Measurements from ENCODE around the gene IRF1.
"Not testable (repeated sequence)": the region's sequence is repeated elsewhere in the genome, so short reads cannot be mapped to it uniquely, and the experiment has no call there.

Gene IRF1

GRCh38 chr5:132490484-132491367 lies at the start of gene IRF1:
Gene IRF1, minus strand, starts transcription at chr5:132490773. Its CDS starts 1,295 bp downstream, at chr5:132489478.
- peak; percentile 96 to 99 (median 98) for DNase-seq (ENCODE audit: low read depth in 2 of 3, low spot score in 2 of 3)

- no peak for DNase-seq (ENCODE audit: low read depth in 2 of 3, low spot score in 2 of 3)
Measured at GRCh38 chr5:132540149-132540548, 49.6 kb upstream of the IRF1 start.

- DNase-seq (ENCODE audit: low read depth in 2 of 3, low spot score in 2 of 3): no peak
Measured at GRCh38 chr5:132539716-132540115, 49.1 kb upstream of the IRF1 start.

GRCh38 chr5:132530946-132531345 lies 40.4 kb upstream of the IRF1 start:
- no peak for DNase-seq (ENCODE audit: low read depth in 2 of 3, low spot score in 2 of 3)

GRCh38 chr5:132528866-132529634 lies 38.5 kb upstream of the IRF1 start:
- no peak for DNase-seq (ENCODE audit: low read depth in 2 of 3, low spot score in 2 of 3)

GRCh38 chr5:132528021-132528420 lies 37.4 kb upstream of the IRF1 start:
- no peak for DNase-seq (ENCODE audit: low read depth in 2 of 3, low spot score in 2 of 3)

GRCh38 chr5:132526974-132527564 lies 36.5 kb upstream of the IRF1 start:
- DNase-seq (ENCODE audit: low read depth in 2 of 3, low spot score in 2 of 3): no peak

- no peak for DNase-seq (ENCODE audit: low read depth in 2 of 3, low spot score in 2 of 3)
Measured at GRCh38 chr5:132526290-132526973, 35.9 kb upstream of the IRF1 start.

GRCh38 chr5:132525299-132525724 lies 34.7 kb upstream of the IRF1 start:
- no peak for DNase-seq (ENCODE audit: low read depth in 2 of 3, low spot score in 2 of 3)

GRCh38 chr5:132524877-132525276 lies 34.3 kb upstream of the IRF1 start:
- not testable (repeated sequence) for DNase-seq (ENCODE audit: low read depth in 2 of 3, low spot score in 2 of 3)

GRCh38 chr5:132522067-132522466 lies 31.5 kb upstream of the IRF1 start:
- DNase-seq (ENCODE audit: low read depth in 2 of 3, low spot score in 2 of 3): not testable (repeated sequence)

- DNase-seq (ENCODE audit: low read depth in 2 of 3, low spot score in 2 of 3): not testable (repeated sequence)
Measured at GRCh38 chr5:132513618-132514336, 23.2 kb upstream of the IRF1 start.

GRCh38 chr5:132510076-132510475 lies 19.5 kb upstream of the IRF1 start:
- no peak for DNase-seq (ENCODE audit: low read depth in 2 of 3, low spot score in 2 of 3)

- DNase-seq (ENCODE audit: low read depth in 2 of 3, low spot score in 2 of 3): no peak
Measured at GRCh38 chr5:132506094-132506692, 15.6 kb upstream of the IRF1 start.

GRCh38 chr5:132505641-132506040 lies 15.1 kb upstream of the IRF1 start:
- no peak for DNase-seq (ENCODE audit: low read depth in 2 of 3, low spot score in 2 of 3)

GRCh38 chr5:132504746-132505145 lies 14.2 kb upstream of the IRF1 start:
- no peak for DNase-seq (ENCODE audit: low read depth in 2 of 3, low spot score in 2 of 3)

- DNase-seq (ENCODE audit: low read depth in 2 of 3, low spot score in 2 of 3): no peak
Measured at GRCh38 chr5:132503244-132503643, 12.7 kb upstream of the IRF1 start.

GRCh38 chr5:132501961-132502931 lies 11.7 kb upstream of the IRF1 start:
- DNase-seq (ENCODE audit: low read depth in 2 of 3, low spot score in 2 of 3): no peak

- DNase-seq (ENCODE audit: low read depth in 2 of 3, low spot score in 2 of 3): no peak
Measured at GRCh38 chr5:132501629-132501956, 11.0 kb upstream of the IRF1 start.

All from activated CD8-positive, alpha-beta memory T cell treated with anti-CD3 and anti-CD28 coated beads for 48 hours (primary cell).